HG02885 (cell line): ENCODE results near the gene RIMS1.

Experiments used
- ATAC-seq: cut with Tn5 transposase; IDR thresholded peaks from one replicate; pipeline ENCODE4 v1.9.1; 2021; ENCODE audit warnings: mild to moderate bottlenecking; ENCODE audit not compliant: unreplicated experiment, poor library complexity

The RIMS1 gene

GRCh38 chr6:72218125-72218524 lies 331.8 kb downstream of the RIMS1 start:
- peak; percentile 96 for ATAC-seq

- ATAC-seq = no peak
Observed at GRCh38 chr6:72219536-72219935, 333.2 kb downstream of the RIMS1 start.

DNA sequence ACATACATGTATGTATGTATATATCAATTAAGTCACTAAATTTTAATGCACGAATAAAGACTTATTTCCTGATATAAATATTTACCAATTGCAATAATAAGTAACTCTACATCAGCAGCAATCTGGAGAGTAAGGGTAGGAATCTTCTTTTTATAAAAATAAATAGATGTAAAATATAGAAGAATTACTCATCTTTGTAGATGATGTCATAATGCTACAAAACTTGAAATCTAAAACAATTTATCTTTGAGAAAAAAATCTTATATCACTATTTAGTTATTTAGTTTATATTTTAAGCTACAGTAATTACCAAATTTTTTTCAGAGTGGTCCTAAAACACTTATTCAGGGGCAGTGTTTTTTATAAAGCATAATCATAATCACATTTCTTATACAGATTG lies 351.7 kb downstream of the RIMS1 start:
- no peak for ATAC-seq

DNA sequence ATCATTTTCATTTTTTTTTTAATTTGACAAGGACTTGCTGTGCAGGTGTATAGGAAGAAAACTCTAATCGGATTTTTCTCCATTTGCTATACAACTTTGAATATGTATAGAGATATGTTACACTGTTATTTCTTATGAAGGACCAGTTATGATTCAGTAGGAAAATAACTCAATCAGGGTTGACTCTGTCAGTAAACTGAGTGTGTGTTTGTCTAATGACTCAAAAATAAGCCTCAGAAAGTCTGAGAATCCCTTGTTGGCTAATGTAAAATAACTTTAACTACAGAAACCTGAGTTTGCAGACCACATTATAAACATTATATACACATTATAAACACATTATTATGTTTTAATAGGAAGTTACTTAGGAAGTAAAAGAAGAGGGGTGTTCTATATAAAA lies 352.6 kb downstream of the RIMS1 start:
- no peak for ATAC-seq

- no peak for ATAC-seq
Observed at GRCh38 chr6:72245565-72245964, 359.2 kb downstream of the RIMS1 start.

GRCh38 chr6:72246926-72247325 lies 360.6 kb downstream of the RIMS1 start:
- no peak for ATAC-seq

- no peak for ATAC-seq
Observed at GRCh38 chr6:72248621-72249020, 362.3 kb downstream of the RIMS1 start.

GRCh38 chr6:72250664-72251063 lies 364.3 kb downstream of the RIMS1 start:
- ATAC-seq = no peak

DNA sequence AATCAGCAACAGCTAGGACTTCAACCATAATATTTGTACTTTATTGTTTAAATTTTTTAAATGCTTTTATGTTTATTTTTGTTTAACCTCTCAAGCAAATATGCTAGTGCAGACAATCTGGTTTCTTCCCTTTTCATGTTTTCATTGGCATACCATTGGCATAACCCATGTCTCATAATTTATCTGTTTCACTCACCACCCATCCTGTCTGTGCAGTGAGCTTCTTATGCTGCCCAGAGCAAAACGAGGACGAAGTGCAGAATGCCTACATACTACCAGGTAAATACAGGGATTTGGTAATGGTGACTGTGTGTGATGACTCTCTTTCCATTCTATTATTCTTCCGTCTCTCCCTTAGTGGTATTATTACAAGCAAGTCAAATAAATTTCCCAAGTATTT lies 374.1 kb downstream of the RIMS1 start:
- ATAC-seq = no peak

GRCh38 chr6:72261554-72261953 lies 375.2 kb downstream of the RIMS1 start:
- ATAC-seq = no peak

DNA sequence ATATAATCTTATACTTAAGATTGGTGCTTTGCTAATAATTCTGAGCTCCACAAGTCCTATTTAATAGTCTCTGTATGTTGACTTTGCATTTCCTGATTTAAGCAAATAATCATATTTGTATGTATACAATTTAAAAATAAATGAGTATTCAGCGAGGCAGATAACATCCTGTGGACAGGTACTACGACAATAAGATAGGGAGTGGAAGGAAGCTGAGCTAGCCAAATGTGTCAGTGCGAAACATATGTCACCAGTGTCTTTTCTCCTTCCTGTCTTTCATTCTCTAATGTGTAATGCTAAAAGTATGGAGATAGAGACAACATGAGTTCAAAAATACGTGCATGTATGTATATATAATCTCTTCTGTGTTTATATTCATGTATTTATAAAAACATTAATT lies 375.9 kb downstream of the RIMS1 start:
- no peak for ATAC-seq

DNA sequence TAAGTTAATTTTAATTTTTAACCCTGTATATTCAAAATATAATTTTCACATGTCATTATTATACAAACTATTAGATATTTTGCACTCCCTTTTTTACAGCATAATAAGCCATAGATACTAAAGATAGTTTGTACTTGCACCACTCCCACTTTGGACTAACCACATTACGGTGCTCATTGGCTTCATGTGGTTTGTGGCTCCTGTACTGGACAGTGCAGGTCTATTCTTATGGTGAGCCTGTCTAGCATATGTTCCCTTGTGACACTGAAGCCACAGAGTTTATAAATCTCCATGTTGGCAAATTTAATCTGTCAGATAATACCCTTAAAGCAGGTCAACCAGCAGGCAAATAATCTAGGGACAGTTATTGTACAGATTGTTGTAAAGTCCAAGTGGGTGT lies 381.1 kb downstream of the RIMS1 start:
- ATAC-seq = no peak

DNA sequence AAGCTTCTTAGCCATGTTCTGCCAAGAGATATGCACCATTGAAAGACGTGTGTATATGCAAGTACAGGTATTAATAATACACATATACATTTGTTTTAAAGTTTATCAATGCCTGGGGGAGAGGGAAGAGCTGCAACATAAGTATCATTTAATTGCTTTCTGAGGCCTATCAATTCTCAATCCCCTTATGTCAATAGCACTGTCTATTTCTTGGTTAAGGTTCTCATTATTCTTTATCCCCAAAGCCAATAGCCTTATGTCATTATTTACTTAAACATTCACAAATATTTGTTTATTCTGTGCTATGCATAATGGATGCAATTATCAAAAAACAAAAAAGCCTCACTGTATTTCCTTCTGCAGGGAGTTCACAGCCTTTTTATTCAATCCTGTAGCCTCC lies 385.2 kb downstream of the RIMS1 start:
- ATAC-seq = no peak

GRCh38 chr6:72272958-72273357 lies 386.6 kb downstream of the RIMS1 start:
- no peak for ATAC-seq

DNA sequence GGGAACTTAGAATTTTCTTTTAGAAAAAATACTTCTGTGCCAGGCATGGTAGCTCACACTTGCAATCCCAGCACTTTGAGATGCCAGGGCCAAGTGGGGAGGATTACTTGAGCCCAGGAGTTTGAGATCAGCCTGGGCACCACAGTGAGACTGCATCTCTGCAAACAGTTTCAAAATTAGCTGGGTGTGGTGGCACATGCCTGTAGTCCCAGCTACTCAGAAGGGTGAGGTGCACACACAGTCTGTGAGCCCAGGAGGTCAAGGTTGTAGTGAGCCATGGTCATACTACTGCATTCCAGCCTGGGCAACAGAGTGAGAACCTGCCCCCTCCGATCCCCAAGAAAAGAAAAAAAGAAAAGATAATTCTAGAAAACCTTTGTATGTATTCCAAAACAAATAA lies 389.5 kb downstream of the RIMS1 start:
- ATAC-seq = no peak

GRCh38 chr6:72282201-72282600 lies 395.9 kb downstream of the RIMS1 start:
- no peak for ATAC-seq

DNA sequence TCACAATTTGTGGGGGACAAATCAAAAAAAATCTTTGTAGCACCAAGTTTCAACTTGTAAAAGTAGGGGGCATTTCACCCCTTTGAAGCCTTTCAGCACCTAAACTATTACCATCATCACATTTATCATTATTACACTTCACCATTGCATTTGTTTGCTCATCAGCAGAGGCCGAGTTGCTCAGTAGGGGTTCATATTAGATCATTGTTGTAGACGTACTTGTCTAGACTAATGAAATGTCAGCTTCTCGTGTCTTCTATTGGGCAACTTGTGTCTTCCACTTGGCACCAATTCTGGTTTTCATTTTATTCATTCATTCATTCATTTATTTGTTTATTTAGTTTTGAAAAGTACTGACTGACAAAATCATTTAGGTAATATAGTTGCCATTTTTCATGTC lies 397.2 kb downstream of the RIMS1 start:
- no peak for ATAC-seq

GRCh38 chr6:72286911-72287311 lies 400.6 kb downstream of the RIMS1 start:
- no peak for ATAC-seq

DNA sequence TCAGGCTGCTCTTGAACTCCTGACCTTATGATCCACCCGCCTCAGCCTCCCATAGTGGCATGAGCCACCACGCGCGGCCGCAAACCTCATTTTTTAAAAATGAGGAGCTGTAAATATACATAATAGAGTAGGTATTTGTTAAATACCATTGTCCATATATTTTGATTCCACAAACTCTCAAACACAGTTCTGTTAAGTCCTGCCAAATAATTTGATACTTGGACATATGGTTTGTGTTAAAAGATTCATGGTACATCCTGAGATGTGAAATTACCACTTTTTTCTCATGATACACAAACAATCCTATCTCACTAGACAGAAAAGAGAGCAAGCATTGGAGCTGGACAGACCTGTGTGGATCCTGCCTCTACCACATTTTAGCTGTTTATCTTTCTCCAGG lies 401.5 kb downstream of the RIMS1 start:
- no peak for ATAC-seq

DNA sequence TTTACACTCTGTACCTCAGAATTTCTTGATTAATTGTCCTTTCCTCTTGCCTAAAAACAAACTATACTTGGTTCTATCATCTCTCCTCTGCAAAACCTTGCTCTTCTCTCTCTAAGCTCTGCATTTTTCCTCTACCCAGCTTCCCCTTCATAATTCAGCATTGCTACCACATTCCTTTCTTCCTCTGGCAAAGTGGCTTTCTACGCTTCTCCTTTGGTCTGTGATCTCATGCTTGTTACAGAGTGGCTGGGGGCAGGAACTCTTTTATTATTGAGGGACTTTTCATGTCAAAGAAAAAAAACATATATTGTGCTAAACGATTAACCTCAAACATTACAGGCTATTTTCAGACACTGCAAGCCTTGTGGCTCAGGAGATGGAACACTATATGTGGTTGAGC lies 402.2 kb downstream of the RIMS1 start:
- ATAC-seq = no peak

DNA sequence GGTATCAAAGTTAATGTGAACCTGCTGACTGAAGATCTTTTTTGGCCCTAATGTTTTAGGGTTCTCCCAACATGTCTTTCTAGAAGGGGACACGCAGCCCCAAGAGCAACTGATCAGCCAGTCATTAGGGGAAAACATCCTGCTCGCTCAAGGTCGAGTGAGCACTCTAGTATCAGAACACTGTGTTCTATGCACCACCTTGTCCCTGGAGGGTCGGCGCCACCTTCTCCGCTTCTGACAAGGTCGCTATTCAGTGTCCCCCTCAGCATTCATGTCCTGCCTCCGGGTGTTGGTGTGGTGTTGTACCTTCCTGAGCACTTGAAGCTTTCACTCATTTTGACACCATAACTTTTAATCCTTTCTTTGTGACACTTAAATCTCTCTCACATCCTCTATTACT lies 404.3 kb downstream of the RIMS1 start:
- no peak for ATAC-seq

GRCh38 chr6:72296375-72296774 lies 410.0 kb downstream of the RIMS1 start:
- ATAC-seq = no peak

GRCh38 chr6:72305971-72306370 lies 419.6 kb downstream of the RIMS1 start:
- ATAC-seq = no peak
